Stimulated activated CD4-positive, alpha-beta T cell treated with anti-CD3 and anti-CD28 coated beads, TNF-alpha, amount 100 ng/mL, for 1 hour (primary cell): ENCODE measurements around the gene ACTMAP.
A peak's percentile ranks its signal among the peaks of the same experiment; 100 is the strongest.
"Not testable (repeated sequence)": the region's sequence is repeated elsewhere in the genome, so short reads cannot be mapped to it uniquely, and the experiment has no call there.

Source experiments
- DNase-seq, 3 donors: peaks; one replicate each; pipeline ENCODE4 v3.0.0-alpha.2; 2020; ENCODE audit warnings: low read depth in 3 of 3, low spot score in 1 of 3

The ACTMAP gene

GRCh38 chr19:40750058-40750873 is at the start of gene ACTMAP:
TSS of gene ACTMAP (minus strand) at chr19:40750477. CDS start at chr19:40749803, 674 bp downstream.
- DNase-seq, result peak; percentile 93 to 99 (median 99)

- no peak for DNase-seq
Measured at GRCh38 chr19:40799558-40800338, 49.5 kb upstream of the ACTMAP start.

- peak; percentile 100 for DNase-seq
Measured at GRCh38 chr19:40798683-40799557, 48.6 kb upstream of the ACTMAP start, which contains the start of gene EGLN2. TSS of gene EGLN2 (plus strand) at chr19:40799191. CDS start at chr19:40800573, 1,382 bp downstream.

- no peak for DNase-seq
Measured at GRCh38 chr19:40797963-40798682, 47.8 kb upstream of the ACTMAP start.

DNA sequence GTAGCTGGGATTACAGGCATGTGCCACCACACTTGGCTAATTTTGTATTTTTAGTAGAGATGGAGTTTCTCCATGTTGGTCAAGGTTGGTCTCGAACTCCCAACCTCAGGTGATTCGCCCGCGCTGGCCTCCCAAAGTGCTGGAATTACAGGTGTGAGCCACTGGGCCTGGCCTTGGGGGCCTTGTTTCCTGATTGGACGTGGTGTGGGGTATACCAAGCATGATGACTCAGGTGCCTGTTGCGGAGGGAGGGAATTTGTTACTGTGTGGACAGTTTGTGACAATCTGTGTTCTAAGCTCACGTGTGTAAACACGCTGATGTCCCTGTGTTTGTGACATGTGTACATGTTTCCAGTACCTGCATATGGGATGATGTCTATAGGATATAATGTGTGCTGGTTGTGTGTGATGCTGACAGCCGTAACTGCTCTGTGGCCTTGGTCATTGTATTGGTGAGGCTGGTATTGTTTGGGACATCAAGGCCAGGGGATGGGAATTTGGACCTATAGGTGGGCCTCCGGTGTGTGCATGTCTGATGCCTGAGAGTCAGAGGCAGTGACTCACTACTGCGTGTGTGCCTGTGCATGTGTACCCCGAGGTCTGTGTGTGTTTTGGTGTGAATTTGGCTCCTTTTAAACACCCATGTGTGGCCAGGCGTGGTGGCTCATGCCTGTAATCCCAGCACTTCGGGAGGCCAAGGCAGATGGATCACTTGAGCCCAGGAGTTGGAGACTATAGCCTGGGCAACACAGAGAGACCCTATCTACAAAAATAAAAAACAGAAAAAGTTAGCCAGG is 47.1 kb upstream of the ACTMAP start:
- DNase-seq, result no peak

- DNase-seq, result no peak
Measured at GRCh38 chr19:40791996-40792395, 41.7 kb upstream of the ACTMAP start.

- DNase-seq, result no peak
Measured at GRCh38 chr19:40791349-40791748, 41.1 kb upstream of the ACTMAP start.

DNA sequence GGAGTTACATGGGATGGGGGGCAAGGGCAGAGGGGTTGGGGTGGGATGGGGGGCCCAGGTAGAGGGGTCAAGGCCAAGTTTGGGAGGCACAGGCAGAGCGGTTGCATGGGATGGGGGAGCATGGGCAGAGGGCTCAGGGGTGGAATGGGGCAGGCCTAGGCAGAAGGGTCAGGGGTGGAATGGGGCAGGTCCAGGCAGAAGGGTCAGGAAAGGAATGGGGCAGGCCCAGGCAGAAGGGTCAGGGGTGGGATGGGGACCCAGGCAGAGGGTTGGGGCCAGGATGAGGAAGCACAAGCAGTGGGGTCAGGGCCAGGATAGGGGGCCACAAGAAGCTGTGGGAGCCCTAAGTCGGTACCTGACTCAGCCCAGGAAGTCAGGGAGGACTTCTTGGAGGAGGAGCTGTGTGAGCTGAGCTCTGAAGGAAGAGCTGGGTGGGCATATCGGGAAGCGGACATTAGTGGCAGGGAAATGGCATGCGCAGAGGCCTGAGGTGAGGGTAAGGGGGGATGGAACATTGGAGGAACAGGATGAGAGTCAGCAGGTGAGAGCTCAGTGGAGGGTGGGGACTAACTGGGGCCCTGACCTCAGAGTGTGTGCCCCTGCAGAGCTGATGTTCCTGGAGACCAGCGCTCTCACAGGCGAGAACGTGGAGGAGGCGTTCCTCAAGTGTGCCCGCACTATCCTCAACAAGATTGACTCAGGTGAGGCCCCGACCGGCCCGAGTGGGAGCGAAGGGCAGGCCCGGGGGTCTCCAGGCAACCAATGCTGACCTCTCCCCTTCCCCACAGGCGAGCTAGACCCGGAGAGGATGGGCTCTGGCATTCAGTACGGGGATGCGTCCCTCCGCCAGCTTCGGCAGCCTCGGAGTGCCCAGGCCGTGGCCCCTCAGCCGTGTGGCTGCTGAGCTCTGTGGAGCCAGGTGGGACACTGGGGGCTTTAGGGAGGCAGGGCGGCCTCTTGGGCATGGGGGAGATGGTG is 36.1 kb upstream of the ACTMAP start:
- DNase-seq, result no peak

DNA sequence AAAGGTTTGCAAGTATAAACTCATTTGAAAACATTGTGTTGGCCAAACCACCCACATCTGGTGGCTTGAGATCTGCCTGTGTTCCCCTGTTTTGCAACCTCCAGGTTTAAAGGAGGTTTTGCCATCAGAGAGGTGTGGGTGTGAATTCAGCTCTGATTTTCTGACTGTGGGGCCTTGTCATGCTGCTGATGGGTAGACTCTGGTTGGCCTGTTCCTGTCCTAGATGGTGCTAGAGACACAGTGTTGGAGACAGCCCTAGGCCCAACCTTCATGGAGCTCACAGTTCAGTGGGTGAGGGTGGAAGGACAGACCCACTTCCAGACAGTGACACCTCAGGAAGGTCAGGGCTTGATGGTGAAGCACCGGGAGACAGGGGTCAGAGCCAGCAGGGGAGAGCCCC is 35.2 kb upstream of the ACTMAP start:
- DNase-seq, result no peak

DNA sequence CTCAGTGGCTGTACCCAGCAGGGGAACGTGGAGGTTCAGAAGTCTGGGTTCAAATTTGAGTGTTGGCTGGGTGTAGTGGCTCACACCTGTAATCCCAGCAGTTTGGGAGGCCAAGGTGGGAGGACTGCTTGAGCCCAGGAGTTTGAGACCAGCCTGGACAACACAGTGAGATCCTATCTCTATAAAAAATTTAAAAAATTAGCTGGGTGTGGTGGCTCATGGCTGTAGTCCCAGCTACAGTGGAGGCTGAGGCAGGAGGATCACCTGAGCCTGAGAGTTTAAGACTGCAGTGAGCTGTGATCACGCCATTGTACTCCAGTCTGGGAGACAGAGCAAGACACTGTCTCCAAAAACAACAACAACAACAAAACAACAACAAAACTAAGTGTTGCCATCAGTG is 33.9 kb upstream of the ACTMAP start:
- DNase-seq, result not testable (repeated sequence)

DNA sequence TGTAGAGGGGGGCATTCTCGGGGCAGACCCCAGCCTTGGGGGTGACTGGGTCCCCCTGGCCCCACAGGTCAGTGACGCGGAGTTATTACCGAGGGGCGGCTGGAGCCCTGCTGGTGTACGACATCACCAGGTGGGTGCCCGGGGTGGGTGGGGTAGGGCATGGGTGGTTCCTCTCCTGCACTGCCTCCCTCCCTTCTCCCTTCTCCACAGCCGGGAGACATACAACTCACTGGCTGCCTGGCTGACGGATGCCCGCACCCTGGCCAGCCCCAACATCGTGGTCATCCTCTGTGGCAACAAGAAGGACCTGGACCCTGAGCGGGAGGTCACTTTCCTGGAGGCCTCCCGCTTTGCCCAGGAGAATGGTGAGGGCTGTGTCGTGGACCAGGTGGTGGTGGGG is 33.4 kb upstream of the ACTMAP start:
- no peak for DNase-seq

- DNase-seq, result no peak
Measured at GRCh38 chr19:40781140-40781539, 30.9 kb upstream of the ACTMAP start.

GRCh38 chr19:40780582-40780981 is 30.3 kb upstream of the ACTMAP start:
- DNase-seq, result no peak

GRCh38 chr19:40778706-40779284 is 28.5 kb upstream of the ACTMAP start:
- no peak for DNase-seq

GRCh38 chr19:40777937-40778705 is 27.8 kb upstream of the ACTMAP start, which contains the start of gene RAB4B:
TSS of gene RAB4B (plus strand) at chr19:40778247. CDS start at chr19:40778376, 129 bp downstream.
- peak; percentile 98 to 100 (median 99) for DNase-seq

- DNase-seq, result no peak
Measured at GRCh38 chr19:40777645-40777936, 27.3 kb upstream of the ACTMAP start.

GRCh38 chr19:40776932-40777644 is 26.8 kb upstream of the ACTMAP start:
- peak; percentile 68 to 76 (median 72) for DNase-seq
